ENCODE results near the gene TIMMDC1. TPM values are rescaled to one million over a fixed set of nuclear protein-coding genes. Genes with fewer than 3 reads are reported as not detected.

Gene TIMMDC1
- total and polyA plus RNA-seq, 9 of the 15 experiments (the other 6 are each of a cell fraction or from before 2014, with no cell fraction given): 62.1 to 226 (median 86.6) TPM

DNA sequence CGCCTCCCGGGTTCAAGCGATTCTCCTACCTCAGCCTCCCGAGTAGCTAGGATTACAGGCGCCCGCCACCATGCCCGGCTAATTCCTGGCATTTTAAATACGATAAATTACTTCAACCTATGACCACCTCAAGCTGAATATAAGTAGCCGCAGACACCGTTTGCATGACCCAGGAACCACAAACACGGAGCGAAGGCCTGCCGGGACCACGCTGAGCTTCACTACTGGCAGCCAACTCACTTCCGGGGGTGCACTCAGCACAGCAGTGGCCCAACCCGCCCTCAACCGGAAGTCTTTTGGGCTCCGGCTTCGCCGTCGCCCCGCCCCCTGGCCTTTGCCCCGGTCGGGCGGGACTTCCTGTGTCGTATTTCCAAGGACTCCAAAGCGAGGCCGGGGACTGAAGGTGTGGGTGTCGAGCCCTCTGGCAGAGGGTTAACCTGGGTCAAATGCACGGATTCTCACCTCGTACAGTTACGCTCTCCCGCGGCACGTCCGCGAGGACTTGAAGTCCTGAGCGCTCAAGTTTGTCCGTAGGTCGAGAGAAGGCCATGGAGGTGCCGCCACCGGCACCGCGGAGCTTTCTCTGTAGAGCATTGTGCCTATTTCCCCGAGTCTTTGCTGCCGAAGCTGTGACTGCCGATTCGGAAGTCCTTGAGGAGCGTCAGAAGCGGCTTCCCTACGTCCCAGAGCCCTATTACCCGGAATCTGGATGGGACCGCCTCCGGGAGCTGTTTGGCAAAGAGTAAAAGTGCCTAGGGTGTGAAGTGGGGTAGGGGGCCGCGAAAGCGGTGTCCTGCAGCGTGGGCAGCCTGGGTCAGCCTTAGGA is at the start of gene TIMMDC1 (continued):
- no peak for TF ChIP-seq ZBTB12 (CRISPR knock-in tag; IDR thresholded peaks at IDR 0.05)
- TF ChIP-seq, protein P1, sequence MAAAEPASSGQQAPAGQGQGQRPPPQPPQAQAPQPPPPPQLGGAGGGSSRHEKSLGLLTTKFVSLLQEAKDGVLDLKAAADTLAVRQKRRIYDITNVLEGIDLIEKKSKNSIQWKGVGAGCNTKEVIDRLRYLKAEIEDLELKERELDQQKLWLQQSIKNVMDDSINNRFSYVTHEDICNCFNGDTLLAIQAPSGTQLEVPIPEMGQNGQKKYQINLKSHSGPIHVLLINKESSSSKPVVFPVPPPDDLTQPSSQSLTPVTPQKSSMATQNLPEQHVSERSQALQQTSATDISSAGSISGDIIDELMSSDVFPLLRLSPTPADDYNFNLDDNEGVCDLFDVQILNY (CRISPR knock-in tag; IDR thresholded peaks at IDR 0.05): no peak
- TF ChIP-seq, protein P2, sequence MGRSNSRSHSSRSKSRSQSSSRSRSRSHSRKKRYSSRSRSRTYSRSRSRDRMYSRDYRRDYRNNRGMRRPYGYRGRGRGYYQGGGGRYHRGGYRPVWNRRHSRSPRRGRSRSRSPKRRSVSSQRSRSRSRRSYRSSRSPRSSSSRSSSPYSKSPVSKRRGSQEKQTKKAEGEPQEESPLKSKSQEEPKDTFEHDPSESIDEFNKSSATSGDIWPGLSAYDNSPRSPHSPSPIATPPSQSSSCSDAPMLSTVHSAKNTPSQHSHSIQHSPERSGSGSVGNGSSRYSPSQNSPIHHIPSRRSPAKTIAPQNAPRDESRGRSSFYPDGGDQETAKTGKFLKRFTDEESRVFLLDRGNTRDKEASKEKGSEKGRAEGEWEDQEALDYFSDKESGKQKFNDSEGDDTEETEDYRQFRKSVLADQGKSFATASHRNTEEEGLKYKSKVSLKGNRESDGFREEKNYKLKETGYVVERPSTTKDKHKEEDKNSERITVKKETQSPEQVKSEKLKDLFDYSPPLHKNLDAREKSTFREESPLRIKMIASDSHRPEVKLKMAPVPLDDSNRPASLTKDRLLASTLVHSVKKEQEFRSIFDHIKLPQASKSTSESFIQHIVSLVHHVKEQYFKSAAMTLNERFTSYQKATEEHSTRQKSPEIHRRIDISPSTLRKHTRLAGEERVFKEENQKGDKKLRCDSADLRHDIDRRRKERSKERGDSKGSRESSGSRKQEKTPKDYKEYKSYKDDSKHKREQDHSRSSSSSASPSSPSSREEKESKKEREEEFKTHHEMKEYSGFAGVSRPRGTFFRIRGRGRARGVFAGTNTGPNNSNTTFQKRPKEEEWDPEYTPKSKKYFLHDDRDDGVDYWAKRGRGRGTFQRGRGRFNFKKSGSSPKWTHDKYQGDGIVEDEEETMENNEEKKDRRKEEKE (IDR thresholded peaks at IDR 0.05; ENCODE audit: borderline replicate concordance in 1 of 2, control insufficient read depth in 1 of 2, low read depth in 2 of 2, low read length in 1 of 2): no peak
- no peak for TF ChIP-seq HMG20B (CRISPR knock-in tag; IDR thresholded peaks at IDR 0.05)
- no peak for TF ChIP-seq SMAD1 (IDR thresholded peaks at IDR 0.05; ENCODE audit: low read depth, low read length, partially characterized antibody)
- TF ChIP-seq FOXJ3 (CRISPR knock-in tag; IDR thresholded peaks at IDR 0.05): no peak
- TF ChIP-seq NCOR1 (IDR thresholded peaks at IDR 0.05): 0 out of 2 replicates have a peak, but pooled peaks have one; percentile 6
- peak; percentile 44 to 62 for TF ChIP-seq MNT (conservative IDR thresholded peaks at IDR 0.05)
- TF ChIP-seq ZNF124 (CRISPR knock-in tag; IDR thresholded peaks at IDR 0.05): no peak
- no peak for TF ChIP-seq XRCC4 (IDR thresholded peaks at IDR 0.05; ENCODE audit: extremely low read depth, insufficient read depth, insufficient read length)
- TF ChIP-seq KDM1A (IDR thresholded peaks at IDR 0.05): no peak
- no peak for TF ChIP-seq SRSF9 (IDR thresholded peaks at IDR 0.05; ENCODE audit: borderline replicate concordance, low read depth, low read length)
- TF ChIP-seq ZNF316 (IDR thresholded peaks at IDR 0.05): no peak
- TF ChIP-seq HDAC2 (IDR thresholded peaks at IDR 0.05): no peak
- TF ChIP-seq KLF13 (tag; IDR thresholded peaks at IDR 0.05; ENCODE audit: borderline replicate concordance, low read depth): no peak
- TF ChIP-seq GATAD2A (IDR thresholded peaks at IDR 0.05): no peak
- TF ChIP-seq SRSF1 (IDR thresholded peaks at IDR 0.05; ENCODE audit: low read depth, low read length): no peak
- no peak for TF ChIP-seq PREB (CRISPR knock-in tag; IDR thresholded peaks at IDR 0.05)
- TF ChIP-seq TBL1XR1 (IDR thresholded peaks at IDR 0.05; ENCODE audit: low read length in 2 of 2): peak in 1 of 2 experiments; percentile 12; a peak in 1 of 4 replicates
